BJ (cell line): ENCODE data around the gene CYYR1. TPM values are rescaled to one million over a fixed set of nuclear protein-coding genes. Genes with fewer than 3 reads are reported as not detected.

ENCODE experiments used
- CTCF ChIA-PET: fragments of 350-600 bp; formaldehyde crosslinking; extraction: SDS; loops from one replicate; lab custom pipeline; 2021; ENCODE audit warnings: antibody characterized with exemption, inconsistent platforms; lab: Yijun Ruan, JAX
- POLR2A ChIA-PET: fragments of 300-600 bp; sonication (Branson Sonifier 250); formaldehyde crosslinking; extraction: SDS; loops from one replicate; lab custom pipeline; 2021; ENCODE audit warnings: antibody characterized with exemption; lab: Charles Lee
- DNase-seq: peaks from one replicate; pipeline ENCODE4 v3.0.0-alpha.2; 2011; ENCODE audit warnings: low read depth
- H3K27me3 ChIP-seq: 2 replicates; pipeline ENCODE4 v1.6.0; 2011; ENCODE audit warnings: low read length; ENCODE audit not compliant: control insufficient read depth, insufficient read depth
- H3K36me3 ChIP-seq: 2 replicates; pipeline ENCODE4 v1.5.1; 2011; ENCODE audit warnings: low read length; ENCODE audit not compliant: control insufficient read depth, insufficient read depth
- H3K4me3 ChIP-seq: 2 replicates; pipeline ENCODE4 v1.5.1; 2011; ENCODE audit warnings: low read depth, mild to moderate bottlenecking, control low read depth, low read length
- polyA plus RNA-seq: library from polyadenylated mRNA; depleted of rRNA; stranded (reverse); fragments of >200 nt; gene quantifications from 2 replicates; pipeline ENCODE4 v1.2.3, GENCODE V29; 2011
- TF ChIP-seq, protein P1 (sequence below): IDR thresholded peaks from 2 replicates; pipeline ENCODE4 v1.5.1; 2011; ENCODE audit warnings: low read depth, mild to moderate bottlenecking, control low read depth, inconsistent platforms, low read length, moderate library complexity; ENCODE audit not compliant: insufficient read depth

The CYYR1 gene
- polyA plus RNA-seq, 1 experiment = not detected

DNA sequence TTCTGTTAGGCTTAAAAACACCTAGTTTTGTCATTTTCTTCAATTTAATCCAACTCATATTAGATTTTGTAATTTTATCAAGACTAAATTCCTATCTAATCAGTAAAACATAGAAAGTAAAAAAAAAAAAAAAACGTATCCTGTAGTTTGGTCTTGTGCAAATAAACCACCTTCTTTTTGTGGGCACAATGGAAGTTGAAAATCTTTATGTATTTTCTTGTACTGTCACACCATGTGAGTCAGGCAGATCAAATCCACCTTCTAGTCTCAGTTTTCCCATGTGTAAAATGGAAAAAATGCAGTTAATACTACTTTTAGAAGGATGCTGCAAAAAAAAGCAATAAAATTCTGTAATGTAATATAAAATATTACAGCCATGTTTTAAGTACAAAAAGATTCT lies 129.8 kb downstream of the CYYR1 start:
- TF ChIP-seq, protein P1, sequence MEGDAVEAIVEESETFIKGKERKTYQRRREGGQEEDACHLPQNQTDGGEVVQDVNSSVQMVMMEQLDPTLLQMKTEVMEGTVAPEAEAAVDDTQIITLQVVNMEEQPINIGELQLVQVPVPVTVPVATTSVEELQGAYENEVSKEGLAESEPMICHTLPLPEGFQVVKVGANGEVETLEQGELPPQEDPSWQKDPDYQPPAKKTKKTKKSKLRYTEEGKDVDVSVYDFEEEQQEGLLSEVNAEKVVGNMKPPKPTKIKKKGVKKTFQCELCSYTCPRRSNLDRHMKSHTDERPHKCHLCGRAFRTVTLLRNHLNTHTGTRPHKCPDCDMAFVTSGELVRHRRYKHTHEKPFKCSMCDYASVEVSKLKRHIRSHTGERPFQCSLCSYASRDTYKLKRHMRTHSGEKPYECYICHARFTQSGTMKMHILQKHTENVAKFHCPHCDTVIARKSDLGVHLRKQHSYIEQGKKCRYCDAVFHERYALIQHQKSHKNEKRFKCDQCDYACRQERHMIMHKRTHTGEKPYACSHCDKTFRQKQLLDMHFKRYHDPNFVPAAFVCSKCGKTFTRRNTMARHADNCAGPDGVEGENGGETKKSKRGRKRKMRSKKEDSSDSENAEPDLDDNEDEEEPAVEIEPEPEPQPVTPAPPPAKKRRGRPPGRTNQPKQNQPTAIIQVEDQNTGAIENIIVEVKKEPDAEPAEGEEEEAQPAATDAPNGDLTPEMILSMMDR = no peak
- ChIA-PET POLR2A (no interaction called here), CTCF (no interaction called here)
- no peak overlapping the region for H3K4me3 ChIP-seq
- no peaks in the 10 kb centered on the region for H3K36me3 ChIP-seq
- DNase-seq = no peak
- no peaks in the 10 kb centered on the region for H3K27me3 ChIP-seq

GRCh38 chr21:26441149-26441548 lies 131.9 kb downstream of the CYYR1 start:
- Histone ChIP-seq H3K4me3 (no peak overlapping the region), H3K27me3 (no peaks in the 10 kb centered on the region), H3K36me3 (no peaks in the 10 kb centered on the region)
- ChIA-PET POLR2A (no interaction called here), CTCF (no interaction called here)
- TF ChIP-seq, protein P1 = no peak
- DNase-seq = no peak

GRCh38 chr21:26438976-26439375 lies 134.1 kb downstream of the CYYR1 start:
- Histone ChIP-seq H3K36me3 (no peaks in the 10 kb centered on the region), H3K4me3 (no peak overlapping the region), H3K27me3 (no peaks in the 10 kb centered on the region)
- DNase-seq = no peak
- POLR2A ChIA-PET = no interaction called here
- TF ChIP-seq, protein P1 = no peak
- CTCF ChIA-PET = interaction anchor here (1.8 kb wide), 1 partner anchor 13 kb away, joined by 6 read pairs; no protein-coding TSS in a partner anchor

- DNase-seq = no peak
- POLR2A ChIA-PET = no interaction called here
- Histone ChIP-seq H3K27me3 (no peaks in the 10 kb centered on the region), H3K36me3 (no peaks in the 10 kb centered on the region), H3K4me3 (no peak overlapping the region)
- CTCF ChIA-PET = interaction anchor here (1.8 kb wide), 1 partner anchor 14 kb away, joined by 6 read pairs; no protein-coding TSS in a partner anchor
- TF ChIP-seq, protein P1 = no peak
Observed at GRCh38 chr21:26437326-26438009, 135.6 kb downstream of the CYYR1 start.

DNA sequence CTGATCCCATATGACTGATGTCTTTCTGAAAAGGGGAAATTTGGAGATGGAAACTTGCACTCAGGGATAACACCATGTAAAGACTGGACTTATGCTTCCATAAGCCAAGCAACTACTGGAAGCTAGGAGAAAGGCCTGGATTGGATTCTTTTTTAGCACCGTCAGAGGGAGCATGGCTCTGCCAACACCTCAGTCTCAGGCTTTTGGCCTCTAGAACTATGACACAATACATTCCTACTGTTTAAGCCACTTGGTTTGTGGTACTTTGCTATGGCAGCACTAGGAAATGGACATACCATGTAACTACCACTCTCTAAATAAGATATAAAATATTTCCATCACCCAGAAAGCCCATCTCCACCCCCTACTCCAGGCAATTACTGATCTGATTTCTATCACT lies 139.7 kb downstream of the CYYR1 start:
- ChIA-PET POLR2A (no interaction called here), CTCF (no interaction called here)
- no peak for DNase-seq
- no peaks in the 10 kb centered on the region for H3K27me3 ChIP-seq
- TF ChIP-seq, protein P1 = no peak
- H3K4me3 ChIP-seq = no peak overlapping the region
- H3K36me3 ChIP-seq = no peaks in the 10 kb centered on the region
